Heart right ventricle (tissue), 16 donors: ENCODE results near the gene KRT32. TPM values are rescaled to one million over a fixed set of nuclear protein-coding genes. Genes with fewer than 3 reads are reported as not detected.

ENCODE experiments used
- ATAC-seq, 8 donors: fragments of 200-7000 bp; cut with Tn5 transposase; one replicate each; pipeline ENCODE4 v1.9.1; 2020; ENCODE audit warnings: mild to moderate bottlenecking in 8 of 8, moderate library complexity in 8 of 8, moderate number of reproducible peaks in 1 of 8
- DNase-seq, 2 donors: peaks; one replicate each; pipeline ENCODE4 v3.0.0-alpha.2; 2020
- H3K27ac ChIP-seq, 10 donors: fragments of 200-600 bp; sonication (generic) in 2 of 10; one replicate each; pipeline versions ENCODE4 v1.5.0 to v1.8.0; 2020 to 2022; ENCODE audit warnings: mild to moderate bottlenecking in 3 of 10
- H3K27me3 ChIP-seq, 7 donors: fragments of 200-600 bp; one replicate each; pipeline ENCODE4 v1.8.0; 2021 to 2022; ENCODE audit warnings: mild to moderate bottlenecking in 2 of 7
- H3K36me3 ChIP-seq, 9 donors: fragments of 200-600 bp; sonication (generic) in 1 of 9; one replicate each; pipeline versions ENCODE4 v1.5.0 to v1.8.0; 2020 to 2022; ENCODE audit warnings: mild to moderate bottlenecking in 2 of 9
- H3K4me1 ChIP-seq, 9 donors: fragments of 200-600 bp; sonication (generic) in 1 of 9; one replicate each; pipeline versions ENCODE4 v1.5.0 to v1.8.0; 2020 to 2022; ENCODE audit warnings: mild to moderate bottlenecking in 4 of 9
- H3K4me3 ChIP-seq, 10 donors: fragments of 200-600 bp; sonication (generic) in 2 of 10; one replicate each; pipeline versions ENCODE4 v1.5.0 to v1.8.0; 2020 to 2022; ENCODE audit warnings: mild to moderate bottlenecking in 7 of 10, moderate library complexity in 2 of 10
- H3K9me3 ChIP-seq, 11 donors: fragments of 200-600 bp in 10 of 11; sonication (generic) in 2 of 11; one replicate each; pipeline versions ENCODE4 v1.5.0 to v1.8.0; 2013 to 2022; ENCODE audit warnings: mild to moderate bottlenecking in 2 of 11, control low read depth in 1 of 11, moderate library complexity in 1 of 11
- WGBS, 2 donors: extraction: QIAGEN DNeasy Blood & Tissue Kit; methylation state at CpG; one replicate each; pipeline ENCODE4 v1.1.7; 2013; ENCODE audit warnings: inconsistent platforms in 1 of 2; 5-methylcytosine and 5-hydroxymethylcytosine counted together
- intact Hi-C, 10 donors: fragments of 100-400 bp; cut with DNase I; formaldehyde crosslinking; loops; one replicate each; pipeline versions ENCODE4 v1.11.1 to v1.14.2; 2022
- polyA plus RNA-seq, 2 donors: library from polyadenylated mRNA; stranded (reverse); fragments of 200-250 nt; gene quantifications; one replicate each; pipeline ENCODE4 v1.2.3, GENCODE V29; 2013
- total RNA-seq, 10 donors: library from RNA; stranded (reverse); fragmentation: NEBNext Ultra II Directional in 3 of 10; extraction: Animal tissue kit (Norgen Biotek cat#: 25700) in 3 of 10; gene quantifications; one replicate each; pipeline versions ENCODE4 v1.2.1 to v1.2.4, GENCODE V29; 2021 to 2023
- TF ChIP-seq, protein P1 (sequence below), 9 donors: fragments of 200-600 bp; sonication (generic) in 2 of 9; IDR thresholded peaks; one replicate each; pipeline versions ENCODE4 v1.5.0 to v1.8.0; 2021 to 2022; ENCODE audit warnings: antibody characterized with exemption in 9 of 9, mild to moderate bottlenecking in 5 of 9, moderate library complexity in 1 of 9
- donor health status: Arrhythmogenic right ventricular cardiomyopathy.
- donor health status: ischemic (EF 13 %, LVEDD 7.1; RV severe dilation, severe dysfunction).
- donor health status: healthy with polysubstance abuse.
- donor health status: DM: no; HTN: yes; CAD: no.
- donor health status: DM: no; HTN: no; CAD: no.
- donor health status: ischemic (EF 25% LVEDD 6.9; RV normal size, moderate dysfunction).
- donor health status: ischemic (EF 25% LVEDD 5.7; RV mildly dilated, moderate dysfunction).
- donor health status: healthy.
- donor health status: DM: yes; HTN: yes; CAD: no.
- donor health status: Ischemic cardiomyopathy.
- donor health status: ischemic (EF 35%, LVEDD 5.7; RV mildly dilated, moderate dysfunction).
- donor health status: nonischemic (EF 11% LVEDD 7.7; RV severe dilation, severe dysfunction).
- donor health status: DM: yes; HTN: yes; CAD: no.
- donor health status: PGD.
- donor health status: ischemic (EF 29% LVEDD 5.4; RV normal size, mild dysfunction).
- donor health status: nonischemic (EF 23%, LVEDD 6.1; RV moderate dilation, normal function).

Gene KRT32
- total and polyA plus RNA-seq, 12 donors: 0.14 to 0.22 (median 0.21) TPM; not detected in 9

DNA sequence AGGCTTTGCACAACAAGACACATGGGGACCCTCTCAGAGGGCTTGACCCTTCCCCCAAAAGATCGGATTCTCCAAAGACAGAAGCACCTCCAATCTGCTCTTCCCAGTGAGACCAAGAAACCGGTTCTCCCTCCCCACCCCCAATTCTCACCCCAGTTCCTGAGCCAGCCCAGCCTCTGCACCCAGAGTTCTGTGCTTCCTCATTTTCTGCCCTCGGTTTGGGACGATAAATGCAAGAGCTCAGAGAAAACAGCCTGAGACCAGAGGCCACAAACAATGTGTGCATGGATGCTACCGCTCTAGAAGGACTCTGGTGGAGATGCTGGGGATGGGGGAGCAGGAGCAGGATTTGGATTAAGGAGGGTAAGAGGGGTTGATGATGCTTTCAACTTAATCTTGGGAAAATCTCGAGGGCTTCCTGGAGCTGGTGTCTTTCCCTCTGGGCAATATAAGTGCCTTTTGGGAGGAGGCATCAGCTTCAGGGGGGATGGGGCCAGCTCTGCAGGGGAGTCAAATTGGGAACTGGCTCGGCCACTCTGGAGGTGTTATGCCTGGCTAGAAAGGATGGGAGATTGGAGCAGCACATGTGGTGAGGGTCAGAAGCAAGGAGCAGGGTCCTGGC is 45.5 kb upstream of the KRT32 start:
- Histone ChIP-seq H3K4me1 (peaks cover 0 to 9% (median 0%) of the 10 kb centered on the region in 9 donors), H3K9me3 (no peaks in the 10 kb centered on the region), H3K27ac (no peak overlapping the region), H3K36me3 (no peaks in the 10 kb centered on the region), H3K4me3 (no peak overlapping the region), H3K27me3 (peaks cover 0 to 57% (median 31%) of the 10 kb centered on the region in 7 donors)
- WGBS, 2 donors: 55 to 57% methylated on average over 7 of the region's 7 CpGs
- ATAC-seq (no peak), DNase-seq (no peak)
- intact Hi-C loops: no loop called here
- TF ChIP-seq, protein P1, sequence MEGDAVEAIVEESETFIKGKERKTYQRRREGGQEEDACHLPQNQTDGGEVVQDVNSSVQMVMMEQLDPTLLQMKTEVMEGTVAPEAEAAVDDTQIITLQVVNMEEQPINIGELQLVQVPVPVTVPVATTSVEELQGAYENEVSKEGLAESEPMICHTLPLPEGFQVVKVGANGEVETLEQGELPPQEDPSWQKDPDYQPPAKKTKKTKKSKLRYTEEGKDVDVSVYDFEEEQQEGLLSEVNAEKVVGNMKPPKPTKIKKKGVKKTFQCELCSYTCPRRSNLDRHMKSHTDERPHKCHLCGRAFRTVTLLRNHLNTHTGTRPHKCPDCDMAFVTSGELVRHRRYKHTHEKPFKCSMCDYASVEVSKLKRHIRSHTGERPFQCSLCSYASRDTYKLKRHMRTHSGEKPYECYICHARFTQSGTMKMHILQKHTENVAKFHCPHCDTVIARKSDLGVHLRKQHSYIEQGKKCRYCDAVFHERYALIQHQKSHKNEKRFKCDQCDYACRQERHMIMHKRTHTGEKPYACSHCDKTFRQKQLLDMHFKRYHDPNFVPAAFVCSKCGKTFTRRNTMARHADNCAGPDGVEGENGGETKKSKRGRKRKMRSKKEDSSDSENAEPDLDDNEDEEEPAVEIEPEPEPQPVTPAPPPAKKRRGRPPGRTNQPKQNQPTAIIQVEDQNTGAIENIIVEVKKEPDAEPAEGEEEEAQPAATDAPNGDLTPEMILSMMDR (IDR thresholded peaks at IDR 0.05): no peak

- DNase-seq (no peak), ATAC-seq (no peak)
- no peaks in the 10 kb centered on the region for H3K36me3 ChIP-seq
- no peak overlapping the region for H3K4me3 ChIP-seq
- H3K27ac ChIP-seq: no peak overlapping the region
- TF ChIP-seq, protein P1 (IDR thresholded peaks at IDR 0.05): no peak
- intact Hi-C loops: no loop called here
- WGBS, 2 donors: 74 to 76% methylated on average over 10 of the region's 10 CpGs
- peaks cover 0 to 50% (median 31%) of the 10 kb centered on the region in 7 donors for H3K27me3 ChIP-seq
- H3K4me1 ChIP-seq: peaks cover 0 to 9% (median 0%) of the 10 kb centered on the region in 9 donors
- H3K9me3 ChIP-seq: no peaks in the 10 kb centered on the region
These were observed 44.5 kb upstream of the KRT32 start for GRCh38 chr17:41511716-41512115.

GRCh38 chr17:41511116-41511515 is 43.9 kb upstream of the KRT32 start:
- ATAC-seq (no peak), DNase-seq (no peak)
- intact Hi-C loops: no loop called here
- H3K36me3 ChIP-seq: no peaks in the 10 kb centered on the region
- H3K9me3 ChIP-seq: no peaks in the 10 kb centered on the region
- no peak overlapping the region for H3K4me3 ChIP-seq
- H3K27me3 ChIP-seq: peaks cover 0 to 47% (median 29%) of the 10 kb centered on the region in 7 donors
- TF ChIP-seq, protein P1 (IDR thresholded peaks at IDR 0.05): no peak
- WGBS, 2 donors: 53% methylated on average over 4 of the region's 4 CpGs
- H3K4me1 ChIP-seq: peaks cover 0 to 9% (median 0%) of the 10 kb centered on the region in 9 donors
- no peak overlapping the region for H3K27ac ChIP-seq

DNA sequence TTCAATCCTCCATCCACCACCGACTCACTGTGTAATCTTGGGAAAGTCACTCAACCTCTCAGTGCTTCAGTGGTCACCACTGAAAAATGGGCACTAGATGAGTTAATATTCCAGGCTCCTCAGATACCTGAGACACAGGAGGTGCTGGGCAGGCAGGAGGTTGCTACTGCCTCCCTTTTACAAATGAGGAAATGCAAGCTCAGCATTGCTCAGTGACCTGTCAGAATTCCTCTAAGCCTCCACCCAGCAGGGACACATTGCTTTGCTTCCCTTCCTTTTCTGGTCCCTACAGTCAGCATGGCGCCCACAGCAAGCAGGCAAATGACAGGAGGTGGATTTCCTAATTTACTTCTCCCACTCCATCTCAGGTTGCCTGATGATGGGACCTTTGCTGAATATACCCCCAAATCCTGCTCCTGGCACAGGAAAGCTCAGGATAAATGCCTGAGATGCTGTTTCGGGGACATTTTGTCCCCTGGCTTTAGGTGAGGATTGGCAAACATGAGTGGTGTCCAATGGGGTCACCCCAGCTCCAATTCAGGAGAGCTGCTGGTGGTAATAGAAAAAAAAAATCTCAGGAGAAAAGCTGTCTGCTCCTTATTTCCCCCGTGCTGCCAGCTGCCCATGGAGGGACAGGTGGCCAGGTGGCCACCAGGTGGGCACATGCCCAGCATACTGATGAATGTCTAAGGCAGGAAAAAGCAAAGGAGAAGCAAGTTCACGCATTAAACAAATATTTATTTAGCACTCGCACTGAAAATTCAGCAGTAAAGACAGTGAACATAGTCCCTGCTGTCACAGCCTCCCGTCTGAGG is 43.3 kb upstream of the KRT32 start:
- TF ChIP-seq, protein P1 (IDR thresholded peaks at IDR 0.05): no peak
- intact Hi-C loops: no loop called here
- ATAC-seq (no peak), DNase-seq (no peak)
- Histone ChIP-seq H3K4me1 (peaks cover 0 to 9% (median 0%) of the 10 kb centered on the region in 9 donors), H3K36me3 (no peaks in the 10 kb centered on the region), H3K9me3 (no peaks in the 10 kb centered on the region), H3K27me3 (peaks cover 0 to 44% (median 27%) of the 10 kb centered on the region in 7 donors), H3K27ac (no peak overlapping the region), H3K4me3 (no peak overlapping the region)
- WGBS, 2 donors: 82% methylated on average over 7 of the region's 7 CpGs
